Endothelial cell of umbilical vein (primary cell): ENCODE data around the gene LDHAL6B. TPM values are rescaled to one million over a fixed set of nuclear protein-coding genes. Genes with fewer than 3 reads are reported as not detected.

Experiments
- BruUV-seq: library from RNA; stranded (reverse); fragments of 400-500 nt; replicated peaks from 2 replicates; lab custom pipeline; 2021; lab: Mats Ljungman, UMichigan
- CTCF ChIA-PET: fragments of 300-600, 350-600 bp; sonication (Branson Sonifier 250); formaldehyde crosslinking; loops from one replicate; lab custom pipeline; 2021; ENCODE audit warnings: antibody characterized with exemption, inconsistent platforms; lab: Charles Lee
- POLR2A ChIA-PET: fragments of 300-600, 350-600 bp; sonication (Branson Sonifier 250); formaldehyde crosslinking; loops from one replicate; lab custom pipeline; 2021; ENCODE audit warnings: antibody characterized with exemption, inconsistent platforms; lab: Charles Lee
- DNase-seq: peaks from one replicate; pipeline ENCODE4 v3.0.0-alpha.2; 2011; ENCODE audit warnings: low read depth, low spot score
- FAIRE-seq: peaks from 2 replicates; lab custom pipeline; 2011; peaks lifted over from hg19 to GRCh38; lab: Jason Lieb, UNC
- H2AFZ ChIP-seq: 2 replicates; pipeline ENCODE4 v1.6.0; 2012; ENCODE audit warnings: low read depth, low read length, control low read depth, inconsistent platforms
- H3K27ac ChIP-seq: 2 replicates; pipeline ENCODE4 v1.5.1; 2011; ENCODE audit warnings: low read depth, mild to moderate bottlenecking, control low read depth, low read length, moderate library complexity; ENCODE audit not compliant: insufficient read depth
- H3K27me3 ChIP-seq, 2 experiments: 2 replicates each; pipeline versions ENCODE4 v1.6.0 to v1.6.1; 2011; ENCODE audit warnings: low read length in 2 of 2, mixed read lengths in 1 of 2; ENCODE audit not compliant: control insufficient read depth in 2 of 2, insufficient read depth in 2 of 2
- H3K36me3 ChIP-seq, 2 experiments: 2 replicates in 1 of 2; 3 replicates in 1 of 2; pipeline ENCODE4 v1.5.1; 2011; ENCODE audit warnings: low read length in 2 of 2, mild to moderate bottlenecking in 1 of 2, moderate library complexity in 1 of 2; ENCODE audit not compliant: control insufficient read depth in 2 of 2, insufficient read depth in 2 of 2; ENCODE audit errors: extremely low read depth in 1 of 2
- H3K4me1 ChIP-seq: 3 replicates; pipeline ENCODE4 v1.5.1; 2011; ENCODE audit warnings: mild to moderate bottlenecking, low read length; ENCODE audit not compliant: control insufficient read depth, insufficient read depth; ENCODE audit errors: extremely low read depth
- H3K4me2 ChIP-seq: 2 replicates; pipeline ENCODE4 v1.6.1; 2011; ENCODE audit warnings: low read length, control low read depth, mixed read lengths; ENCODE audit not compliant: insufficient read depth
- H3K4me3 ChIP-seq, 3 experiments: fragments of 200-600 bp in 1 of 3; sonication (generic), shearing (Covaris generic) in 1 of 3; replicated peaks in 1 of 3; 2 replicates each; pipeline ENCODE4 v1.5.1; 2011 to 2016; ENCODE audit warnings: control low read depth in 3 of 3, low read length in 3 of 3, mild to moderate bottlenecking in 2 of 3, inconsistent platforms in 1 of 3, low read depth in 1 of 3, moderate library complexity in 1 of 3; ENCODE audit not compliant: insufficient read depth in 1 of 3
- H3K79me2 ChIP-seq: 2 replicates; pipeline ENCODE4 v1.6.0; 2012; ENCODE audit warnings: low read length, inconsistent platforms; ENCODE audit not compliant: control insufficient read depth, insufficient read depth
- H3K9ac ChIP-seq: replicated peaks from 2 replicates; pipeline ENCODE3; 2011; ENCODE audit warnings: low read length, control low read depth; ENCODE audit not compliant: insufficient read depth; ENCODE audit errors: extremely low read depth
- H3K9me1 ChIP-seq: replicated peaks from 3 replicates; pipeline ENCODE4 v1.6.0; 2011; ENCODE audit warnings: mild to moderate bottlenecking, low read length; ENCODE audit not compliant: control insufficient read depth, insufficient read depth; ENCODE audit errors: extremely low read depth
- H3K9me3 ChIP-seq: replicated peaks from 2 replicates; pipeline ENCODE4 v1.5.1; 2012; ENCODE audit warnings: low read length, inconsistent platforms; ENCODE audit not compliant: control insufficient read depth, insufficient read depth
- H4K20me1 ChIP-seq: replicated peaks from 2 replicates; pipeline ENCODE3; 2011; ENCODE audit warnings: mild to moderate bottlenecking, low read length; ENCODE audit not compliant: control insufficient read depth, insufficient read depth; ENCODE audit errors: extremely low read depth
- EZH2 ChIP-seq: IDR thresholded peaks from 2 replicates; pipeline ENCODE4 v1.6.1; 2012; ENCODE audit warnings: borderline replicate concordance, low read depth, mild to moderate bottlenecking, moderate library complexity, low read length, inconsistent platforms; ENCODE audit not compliant: severe bottlenecking
- FOS ChIP-seq: IDR thresholded peaks from 2 replicates; pipeline ENCODE4 v1.6.1; 2011; ENCODE audit warnings: mild to moderate bottlenecking, low read length, moderate library complexity, borderline replicate concordance; ENCODE audit not compliant: insufficient read depth
- GATA2 ChIP-seq: IDR thresholded peaks from 2 replicates; pipeline ENCODE4 v1.7.0; 2011; ENCODE audit warnings: low read depth, mild to moderate bottlenecking, moderate library complexity, mixed read lengths, low read length; ENCODE audit not compliant: insufficient read length, insufficient read depth
- JUN ChIP-seq: IDR thresholded peaks from 2 replicates; pipeline ENCODE4 v1.6.1; 2011; ENCODE audit warnings: borderline replicate concordance, low read depth; ENCODE audit not compliant: insufficient read length, insufficient read depth
- MYC ChIP-seq: IDR thresholded peaks from one replicate; pipeline ENCODE4 v1.6.1; 2011; ENCODE audit warnings: mild to moderate bottlenecking, low read depth, low read length
- POLR2A ChIP-seq: IDR thresholded peaks from 2 replicates; pipeline ENCODE4 v1.6.1; 2012; ENCODE audit warnings: low read depth, mild to moderate bottlenecking, control low read depth, low read length
- POLR2AphosphoS5 ChIP-seq: IDR thresholded peaks from 2 replicates; pipeline ENCODE4 v1.6.1; 2012; ENCODE audit warnings: low read depth, mild to moderate bottlenecking, control low read depth, low read length, moderate library complexity; ENCODE audit not compliant: insufficient read depth
- dilution Hi-C: fragments of 300-500 bp; cut with MboI; formaldehyde crosslinking; loops from one replicate; pipeline ENCODE4 v1.15.0; 2019; ENCODE audit warnings: low sequenced_read_pairs; ENCODE audit not compliant: extremely low pct_ligation_motif_present
- intact Hi-C: fragments of 100-400 bp; cut with micrococcal nuclease; formaldehyde crosslinking; loops from one replicate; pipeline ENCODE4 v1.10.0; 2022
- polyA plus RNA-seq, 4 experiments: library from polyadenylated mRNA; depleted of rRNA in 3 of 4; stranded (reverse) in 3 of 4; unstranded in 1 of 4; fragments of >200 nt; gene quantifications; 2 replicates each; pipeline versions ENCODE4 v1.2.1 to v1.2.3, GENCODE V29; 2011 to 2012; ENCODE audit warnings: missing spikeins in 1 of 4
- total RNA-seq: library from RNA; stranded (reverse); gene quantifications from 2 replicates; pipeline ENCODE4 v1.2.3, GENCODE V29; 2021
- TF ChIP-seq, protein P1 (sequence below), 2 donors: IDR thresholded peaks; 1 replicate in 1 of 2; 2 replicates in 1 of 2; pipeline ENCODE4 v1.5.1; 2011; ENCODE audit warnings: low read length in 2 of 2, mild to moderate bottlenecking in 2 of 2, moderate library complexity in 2 of 2, control low read depth in 1 of 2, inconsistent platforms in 1 of 2, low read depth in 1 of 2; ENCODE audit not compliant: insufficient read depth in 1 of 2; ENCODE audit errors: extremely low read depth in 1 of 2
- TF ChIP-seq, protein P2 (sequence below): IDR thresholded peaks from 2 replicates; pipeline ENCODE4 v1.6.1; 2011; ENCODE audit not compliant: insufficient read depth, insufficient read length

Gene LDHAL6B
- total and polyA plus RNA-seq, 2 donors (not counting 3 experiments of a cell fraction or from before 2014, with no cell fraction given), result not detected

DNA sequence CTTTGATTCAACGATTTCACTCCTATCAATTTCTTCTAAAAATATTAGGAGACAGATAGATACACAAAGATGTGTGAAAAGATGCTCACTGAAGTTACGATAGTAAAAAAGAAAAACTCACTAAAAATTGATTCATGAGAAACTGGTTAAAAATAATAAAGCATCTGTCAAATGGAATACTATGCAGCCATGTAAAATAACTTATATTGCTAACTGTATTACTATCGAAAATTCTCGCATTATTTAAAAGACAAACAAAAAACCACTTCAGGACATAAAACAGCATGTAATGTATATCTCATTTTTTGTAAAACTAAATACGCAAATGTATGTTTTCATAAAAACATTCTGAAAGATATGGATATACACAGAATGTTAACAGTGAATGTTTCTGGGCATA, 33.4 kb upstream of the LDHAL6B start:
- CTCF ChIA-PET, result no interaction called here
- intact Hi-C loops, result no loop called here
- peaks cover 8 to 10% of the 10 kb centered on the region in 2 experiments for H3K36me3 ChIP-seq

More for the DNA sequence above, 33.4 kb upstream of the LDHAL6B start:
- no peak overlapping the region for H2AFZ ChIP-seq
- TF ChIP-seq, protein P1, sequence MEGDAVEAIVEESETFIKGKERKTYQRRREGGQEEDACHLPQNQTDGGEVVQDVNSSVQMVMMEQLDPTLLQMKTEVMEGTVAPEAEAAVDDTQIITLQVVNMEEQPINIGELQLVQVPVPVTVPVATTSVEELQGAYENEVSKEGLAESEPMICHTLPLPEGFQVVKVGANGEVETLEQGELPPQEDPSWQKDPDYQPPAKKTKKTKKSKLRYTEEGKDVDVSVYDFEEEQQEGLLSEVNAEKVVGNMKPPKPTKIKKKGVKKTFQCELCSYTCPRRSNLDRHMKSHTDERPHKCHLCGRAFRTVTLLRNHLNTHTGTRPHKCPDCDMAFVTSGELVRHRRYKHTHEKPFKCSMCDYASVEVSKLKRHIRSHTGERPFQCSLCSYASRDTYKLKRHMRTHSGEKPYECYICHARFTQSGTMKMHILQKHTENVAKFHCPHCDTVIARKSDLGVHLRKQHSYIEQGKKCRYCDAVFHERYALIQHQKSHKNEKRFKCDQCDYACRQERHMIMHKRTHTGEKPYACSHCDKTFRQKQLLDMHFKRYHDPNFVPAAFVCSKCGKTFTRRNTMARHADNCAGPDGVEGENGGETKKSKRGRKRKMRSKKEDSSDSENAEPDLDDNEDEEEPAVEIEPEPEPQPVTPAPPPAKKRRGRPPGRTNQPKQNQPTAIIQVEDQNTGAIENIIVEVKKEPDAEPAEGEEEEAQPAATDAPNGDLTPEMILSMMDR (IDR thresholded peaks at IDR 0.05; ENCODE audit: extremely low read depth in 1 of 2, insufficient read depth in 1 of 2, low read depth in 1 of 2, low read length in 2 of 2), result no peak
- TF ChIP-seq EZH2 (no peak), FOS (no peak), JUN (no peak), GATA2 (no peak), POLR2A (no peak), MYC (no peak), POLR2AphosphoS5 (no peak)
- TF ChIP-seq, protein P2, sequence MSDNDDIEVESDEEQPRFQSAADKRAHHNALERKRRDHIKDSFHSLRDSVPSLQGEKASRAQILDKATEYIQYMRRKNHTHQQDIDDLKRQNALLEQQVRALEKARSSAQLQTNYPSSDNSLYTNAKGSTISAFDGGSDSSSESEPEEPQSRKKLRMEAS, result no peak
- H3K27me3 ChIP-seq, result no peaks in the 10 kb centered on the region
- no peak overlapping the region for H3K4me3 ChIP-seq
- H3K27ac ChIP-seq, result no peak overlapping the region
- no peaks in the 10 kb centered on the region for H3K9me3 ChIP-seq
- BruUV-seq, result no TSS peak
- H3K9me1 ChIP-seq, result no peaks in the 10 kb centered on the region
- dilution Hi-C loops, result no loop called here
- no peaks in the 10 kb centered on the region for H3K79me2 ChIP-seq
- peaks cover 48% of the 10 kb centered on the region for H3K4me1 ChIP-seq
- no peak overlapping the region for H3K9ac ChIP-seq
- H4K20me1 ChIP-seq, result no peaks in the 10 kb centered on the region
- no peak overlapping the region for H3K4me2 ChIP-seq
- DNase-seq, result no peak
- FAIRE-seq, result no peak
- POLR2A ChIA-PET, result no interaction called here
